Endothelial cell of umbilical vein (primary cell): Measurements from ENCODE around the gene SULT1A1. TPM values are rescaled to one million over a fixed set of nuclear protein-coding genes. Genes with fewer than 3 reads are reported as not detected.
"Not testable (repeated sequence)": the region's sequence is repeated elsewhere in the genome, so short reads cannot be mapped to it uniquely, and the experiment has no call there.

ENCODE experiments used
- BruUV-seq: library from RNA; stranded (reverse); fragments of 400-500 nt; replicated peaks from 2 replicates; lab custom pipeline; 2021; lab: Mats Ljungman, UMichigan
- CTCF ChIA-PET: fragments of 300-600, 350-600 bp; sonication (Branson Sonifier 250); formaldehyde crosslinking; loops from one replicate; lab custom pipeline; 2021; ENCODE audit warnings: antibody characterized with exemption, inconsistent platforms; lab: Charles Lee
- POLR2A ChIA-PET: fragments of 300-600, 350-600 bp; sonication (Branson Sonifier 250); formaldehyde crosslinking; loops from one replicate; lab custom pipeline; 2021; ENCODE audit warnings: antibody characterized with exemption, inconsistent platforms; lab: Charles Lee
- DNase-seq: peaks from one replicate; pipeline ENCODE4 v3.0.0-alpha.2; 2011; ENCODE audit warnings: low read depth, low spot score
- FAIRE-seq: peaks from 2 replicates; lab custom pipeline; 2011; peaks lifted over from hg19 to GRCh38; lab: Jason Lieb, UNC
- H2AFZ ChIP-seq: 2 replicates; pipeline ENCODE4 v1.6.0; 2012; ENCODE audit warnings: low read depth, low read length, control low read depth, inconsistent platforms
- H3K27ac ChIP-seq: 2 replicates; pipeline ENCODE4 v1.5.1; 2011; ENCODE audit warnings: low read depth, mild to moderate bottlenecking, control low read depth, low read length, moderate library complexity; ENCODE audit not compliant: insufficient read depth
- H3K27me3 ChIP-seq, 2 experiments: 2 replicates each; pipeline versions ENCODE4 v1.6.0 to v1.6.1; 2011; ENCODE audit warnings: low read length in 2 of 2, mixed read lengths in 1 of 2; ENCODE audit not compliant: control insufficient read depth in 2 of 2, insufficient read depth in 2 of 2
- H3K36me3 ChIP-seq, 2 experiments: 2 replicates in 1 of 2; 3 replicates in 1 of 2; pipeline ENCODE4 v1.5.1; 2011; ENCODE audit warnings: low read length in 2 of 2, mild to moderate bottlenecking in 1 of 2, moderate library complexity in 1 of 2; ENCODE audit not compliant: control insufficient read depth in 2 of 2, insufficient read depth in 2 of 2; ENCODE audit errors: extremely low read depth in 1 of 2
- H3K4me1 ChIP-seq: 3 replicates; pipeline ENCODE4 v1.5.1; 2011; ENCODE audit warnings: mild to moderate bottlenecking, low read length; ENCODE audit not compliant: control insufficient read depth, insufficient read depth; ENCODE audit errors: extremely low read depth
- H3K4me2 ChIP-seq: 2 replicates; pipeline ENCODE4 v1.6.1; 2011; ENCODE audit warnings: low read length, control low read depth, mixed read lengths; ENCODE audit not compliant: insufficient read depth
- H3K4me3 ChIP-seq, 3 experiments: fragments of 200-600 bp in 1 of 3; sonication (generic), shearing (Covaris generic) in 1 of 3; replicated peaks in 1 of 3; 2 replicates each; pipeline ENCODE4 v1.5.1; 2011 to 2016; ENCODE audit warnings: control low read depth in 3 of 3, low read length in 3 of 3, mild to moderate bottlenecking in 2 of 3, inconsistent platforms in 1 of 3, low read depth in 1 of 3, moderate library complexity in 1 of 3; ENCODE audit not compliant: insufficient read depth in 1 of 3
- H3K79me2 ChIP-seq: 2 replicates; pipeline ENCODE4 v1.6.0; 2012; ENCODE audit warnings: low read length, inconsistent platforms; ENCODE audit not compliant: control insufficient read depth, insufficient read depth
- H3K9ac ChIP-seq: replicated peaks from 2 replicates; pipeline ENCODE3; 2011; ENCODE audit warnings: low read length, control low read depth; ENCODE audit not compliant: insufficient read depth; ENCODE audit errors: extremely low read depth
- H3K9me1 ChIP-seq: replicated peaks from 3 replicates; pipeline ENCODE4 v1.6.0; 2011; ENCODE audit warnings: mild to moderate bottlenecking, low read length; ENCODE audit not compliant: control insufficient read depth, insufficient read depth; ENCODE audit errors: extremely low read depth
- H3K9me3 ChIP-seq: replicated peaks from 2 replicates; pipeline ENCODE4 v1.5.1; 2012; ENCODE audit warnings: low read length, inconsistent platforms; ENCODE audit not compliant: control insufficient read depth, insufficient read depth
- H4K20me1 ChIP-seq: replicated peaks from 2 replicates; pipeline ENCODE3; 2011; ENCODE audit warnings: mild to moderate bottlenecking, low read length; ENCODE audit not compliant: control insufficient read depth, insufficient read depth; ENCODE audit errors: extremely low read depth
- CTCF ChIP-seq, 2 donors: IDR thresholded peaks; 1 replicate in 1 of 2; 2 replicates in 1 of 2; pipeline ENCODE4 v1.5.1; 2011; ENCODE audit warnings: low read length in 2 of 2, mild to moderate bottlenecking in 2 of 2, moderate library complexity in 2 of 2, control low read depth in 1 of 2, inconsistent platforms in 1 of 2, low read depth in 1 of 2; ENCODE audit not compliant: insufficient read depth in 1 of 2; ENCODE audit errors: extremely low read depth in 1 of 2
- EZH2 ChIP-seq: IDR thresholded peaks from 2 replicates; pipeline ENCODE4 v1.6.1; 2012; ENCODE audit warnings: borderline replicate concordance, low read depth, mild to moderate bottlenecking, moderate library complexity, low read length, inconsistent platforms; ENCODE audit not compliant: severe bottlenecking
- FOS ChIP-seq: IDR thresholded peaks from 2 replicates; pipeline ENCODE4 v1.6.1; 2011; ENCODE audit warnings: mild to moderate bottlenecking, low read length, moderate library complexity, borderline replicate concordance; ENCODE audit not compliant: insufficient read depth
- GATA2 ChIP-seq: IDR thresholded peaks from 2 replicates; pipeline ENCODE4 v1.7.0; 2011; ENCODE audit warnings: low read depth, mild to moderate bottlenecking, moderate library complexity, mixed read lengths, low read length; ENCODE audit not compliant: insufficient read length, insufficient read depth
- JUN ChIP-seq: IDR thresholded peaks from 2 replicates; pipeline ENCODE4 v1.6.1; 2011; ENCODE audit warnings: borderline replicate concordance, low read depth; ENCODE audit not compliant: insufficient read length, insufficient read depth
- MAX ChIP-seq: IDR thresholded peaks from 2 replicates; pipeline ENCODE4 v1.6.1; 2011; ENCODE audit not compliant: insufficient read depth, insufficient read length
- MYC ChIP-seq: IDR thresholded peaks from one replicate; pipeline ENCODE4 v1.6.1; 2011; ENCODE audit warnings: mild to moderate bottlenecking, low read depth, low read length
- POLR2A ChIP-seq: IDR thresholded peaks from 2 replicates; pipeline ENCODE4 v1.6.1; 2012; ENCODE audit warnings: low read depth, mild to moderate bottlenecking, control low read depth, low read length
- POLR2AphosphoS5 ChIP-seq: IDR thresholded peaks from 2 replicates; pipeline ENCODE4 v1.6.1; 2012; ENCODE audit warnings: low read depth, mild to moderate bottlenecking, control low read depth, low read length, moderate library complexity; ENCODE audit not compliant: insufficient read depth
- dilution Hi-C: fragments of 300-500 bp; cut with MboI; formaldehyde crosslinking; loops from one replicate; pipeline ENCODE4 v1.15.0; 2019; ENCODE audit warnings: low sequenced_read_pairs; ENCODE audit not compliant: extremely low pct_ligation_motif_present
- intact Hi-C: fragments of 100-400 bp; cut with micrococcal nuclease; formaldehyde crosslinking; loops from one replicate; pipeline ENCODE4 v1.10.0; 2022
- polyA plus RNA-seq, 4 experiments: library from polyadenylated mRNA; depleted of rRNA in 3 of 4; stranded (reverse) in 3 of 4; unstranded in 1 of 4; fragments of >200 nt; gene quantifications; 2 replicates each; pipeline versions ENCODE4 v1.2.1 to v1.2.3, GENCODE V29; 2011 to 2012; ENCODE audit warnings: missing spikeins in 1 of 4
- total RNA-seq: library from RNA; stranded (reverse); gene quantifications from 2 replicates; pipeline ENCODE4 v1.2.3, GENCODE V29; 2021

Gene SULT1A1
- total and polyA plus RNA-seq, 2 donors (not counting 3 experiments of a cell fraction or from before 2014, with no cell fraction given) = 0.77 to 0.90 TPM

GRCh38 chr16:28616636-28617035 lies 6.8 kb upstream of the SULT1A1 start:
- H3K9me3 ChIP-seq = no peaks in the 10 kb centered on the region
- no peak overlapping the region for H3K4me2 ChIP-seq
- no peak overlapping the region for H3K9ac ChIP-seq
- dilution Hi-C loops = no loop called here
- H3K4me3 ChIP-seq = no peak overlapping the region
- no peaks in the 10 kb centered on the region for H4K20me1 ChIP-seq
- no peak overlapping the region for H3K27ac ChIP-seq
- no peaks in the 10 kb centered on the region for H3K79me2 ChIP-seq
- H3K27me3 ChIP-seq = no peaks in the 10 kb centered on the region
- FAIRE-seq = no peak
- POLR2A ChIA-PET = no interaction called here
- CTCF ChIA-PET = interaction anchor here (1.3 to 1.6 kb wide), 3 partner anchors 13 to 125 kb away, joined by 3 to 4 read pairs (median 4); no protein-coding TSS in a partner anchor
- no peak for DNase-seq
- no peaks in the 10 kb centered on the region for H3K4me1 ChIP-seq
- intact Hi-C loops = loop anchor here (5.0 kb wide), 2 partner anchors 89 to 294 kb away; no protein-coding TSS in a partner anchor
- H2AFZ ChIP-seq = no peak overlapping the region
- TF ChIP-seq FOS (no peak), MAX (no peak), CTCF (IDR thresholded peaks at IDR 0.05; ENCODE audit: extremely low read depth in 1 of 2, insufficient read depth in 1 of 2, low read depth in 1 of 2, low read length in 2 of 2) (no peak), POLR2A (no peak), EZH2 (no peak), MYC (no peak), POLR2AphosphoS5 (no peak), GATA2 (no peak), JUN (no peak)
- no TSS peak for BruUV-seq
- H3K36me3 ChIP-seq = no peaks in the 10 kb centered on the region
- no peaks in the 10 kb centered on the region for H3K9me1 ChIP-seq

GRCh38 chr16:28616224-28616577 lies 6.4 kb upstream of the SULT1A1 start:
- H3K79me2 ChIP-seq, POLR2A ChIA-PET, H3K9me3 ChIP-seq, H3K27ac ChIP-seq, H4K20me1 ChIP-seq, H2AFZ ChIP-seq, H3K4me1 ChIP-seq, H3K4me3 ChIP-seq, H3K9ac ChIP-seq, DNase-seq, H3K36me3 ChIP-seq, H3K27me3 ChIP-seq, H3K4me2 ChIP-seq, H3K9me1 ChIP-seq, BruUV-seq, FAIRE-seq, dilution Hi-C loops: not testable (repeated sequence)
- CTCF ChIA-PET = interaction anchor here (1.3 to 1.6 kb wide), 4 partner anchors 12 to 206 kb away, joined by 3 to 4 read pairs (median 4); partner anchors contain the start of gene ATXN2L
- intact Hi-C loops = loop anchor here (5.0 kb wide), 2 partner anchors 89 to 294 kb away; no protein-coding TSS in a partner anchor
